Measurements from ENCODE around the gene SPEN.

The SPEN gene

DNA sequence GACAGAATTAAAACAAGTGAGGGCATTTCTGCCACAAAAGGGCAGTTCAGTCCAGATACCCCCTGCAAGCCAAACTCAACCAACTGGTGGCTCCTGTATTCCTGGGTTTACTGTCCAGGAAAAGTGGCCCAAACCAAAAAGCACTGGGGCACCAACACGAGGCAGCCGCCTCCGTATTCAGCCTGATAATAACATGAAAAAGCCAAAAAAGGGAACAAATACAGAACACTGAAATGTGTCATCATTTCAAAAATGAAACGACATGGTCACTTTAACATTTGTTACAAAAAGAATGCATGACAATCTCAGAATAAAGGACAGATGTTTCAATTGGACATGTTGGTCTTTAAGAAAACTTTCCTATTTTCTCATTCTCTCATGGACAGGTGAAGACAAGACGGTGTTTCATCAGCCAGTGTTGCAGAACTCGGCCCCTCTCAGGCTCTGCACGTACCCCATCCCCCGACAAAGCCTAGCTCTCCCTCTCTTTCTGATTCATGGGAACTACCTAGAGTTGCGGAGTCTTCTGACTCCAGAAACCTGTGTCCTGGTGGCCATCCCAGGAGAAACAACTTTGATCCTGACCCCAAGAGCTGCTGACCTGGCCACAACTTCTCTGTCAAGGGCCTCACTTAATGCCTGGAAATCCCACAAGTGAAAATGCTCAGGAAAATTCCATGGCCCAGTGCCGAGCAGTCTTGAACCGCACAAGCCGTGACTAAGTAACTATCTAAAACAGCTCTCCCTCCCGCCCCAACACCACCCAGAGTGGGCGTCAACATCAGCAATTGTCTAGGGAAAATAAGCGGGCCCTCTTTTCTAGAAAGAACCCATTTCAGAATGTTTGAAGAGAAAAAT, 101.3 kb downstream of the SPEN start:
- no peak overlapping the region for H3K9ac ChIP-seq (ENCODE audit: low read depth, low read length, poor library complexity, severe bottlenecking)
- H2AFZ ChIP-seq (ENCODE audit: low read length): no peak overlapping the region
- peaks cover 51% of the 10 kb centered on the region; the same call in 1 of the 2 replicates for H3K36me3 ChIP-seq (ENCODE audit: insufficient read depth, low read length)
- H3K9me3 ChIP-seq (ENCODE audit: insufficient read depth, low read depth, low read length): no peaks in the 10 kb centered on the region
- TF ChIP-seq EZH2phosphoT487 (IDR thresholded peaks at IDR 0.05; ENCODE audit: borderline replicate concordance): no peak
- TF ChIP-seq, protein P1, sequence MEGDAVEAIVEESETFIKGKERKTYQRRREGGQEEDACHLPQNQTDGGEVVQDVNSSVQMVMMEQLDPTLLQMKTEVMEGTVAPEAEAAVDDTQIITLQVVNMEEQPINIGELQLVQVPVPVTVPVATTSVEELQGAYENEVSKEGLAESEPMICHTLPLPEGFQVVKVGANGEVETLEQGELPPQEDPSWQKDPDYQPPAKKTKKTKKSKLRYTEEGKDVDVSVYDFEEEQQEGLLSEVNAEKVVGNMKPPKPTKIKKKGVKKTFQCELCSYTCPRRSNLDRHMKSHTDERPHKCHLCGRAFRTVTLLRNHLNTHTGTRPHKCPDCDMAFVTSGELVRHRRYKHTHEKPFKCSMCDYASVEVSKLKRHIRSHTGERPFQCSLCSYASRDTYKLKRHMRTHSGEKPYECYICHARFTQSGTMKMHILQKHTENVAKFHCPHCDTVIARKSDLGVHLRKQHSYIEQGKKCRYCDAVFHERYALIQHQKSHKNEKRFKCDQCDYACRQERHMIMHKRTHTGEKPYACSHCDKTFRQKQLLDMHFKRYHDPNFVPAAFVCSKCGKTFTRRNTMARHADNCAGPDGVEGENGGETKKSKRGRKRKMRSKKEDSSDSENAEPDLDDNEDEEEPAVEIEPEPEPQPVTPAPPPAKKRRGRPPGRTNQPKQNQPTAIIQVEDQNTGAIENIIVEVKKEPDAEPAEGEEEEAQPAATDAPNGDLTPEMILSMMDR (conservative IDR thresholded peaks at IDR 0.05; ENCODE audit: low read length): no peak
- no peaks in the 10 kb centered on the region for H3K9me2 ChIP-seq (replicated peaks; ENCODE audit: low read depth, low read length)
- H3K4me3 ChIP-seq (ENCODE audit: low read length, poor library complexity, severe bottlenecking): no peak overlapping the region
- no peaks in the 10 kb centered on the region for H3K4me1 ChIP-seq (ENCODE audit: insufficient read depth, low read length, poor library complexity, severe bottlenecking)
- no peaks in the 10 kb centered on the region for H3K27me3 ChIP-seq (ENCODE audit: insufficient read depth, low read length, poor library complexity, severe bottlenecking)
- peaks cover 43% of the 10 kb centered on the region; the same call in 1 of the 2 replicates for H3K79me2 ChIP-seq (ENCODE audit: insufficient read depth, low read length)
- H3K4me2 ChIP-seq (ENCODE audit: low read depth, low read length, poor library complexity, severe bottlenecking): no peak overlapping the region
- no peaks in the 10 kb centered on the region for H3F3A ChIP-seq (ENCODE audit: low read depth)
- H4K20me1 ChIP-seq (ENCODE audit: insufficient read depth, low read length, poor library complexity, severe bottlenecking): peaks cover 19% of the 10 kb centered on the region

GRCh38 chr1:15949453-15950245, 102.1 kb downstream of the SPEN start:
- no peak overlapping the region for H3K4me2 ChIP-seq (ENCODE audit: low read depth, low read length, poor library complexity, severe bottlenecking)
- peaks cover 20% of the 10 kb centered on the region for H4K20me1 ChIP-seq (ENCODE audit: insufficient read depth, low read length, poor library complexity, severe bottlenecking)
- peaks cover 50% of the 10 kb centered on the region; the same call in 1 of the 2 replicates for H3K79me2 ChIP-seq (ENCODE audit: insufficient read depth, low read length)
- H3K4me3 ChIP-seq (ENCODE audit: low read length, poor library complexity, severe bottlenecking): no peak overlapping the region
- H3K4me1 ChIP-seq (ENCODE audit: insufficient read depth, low read length, poor library complexity, severe bottlenecking): peaks cover 5% of the 10 kb centered on the region
- TF ChIP-seq, protein P1 (conservative IDR thresholded peaks at IDR 0.05; ENCODE audit: low read length): no peak
- TF ChIP-seq EZH2phosphoT487 (IDR thresholded peaks at IDR 0.05; ENCODE audit: borderline replicate concordance): no peak
- no peaks in the 10 kb centered on the region for H3K9me3 ChIP-seq (ENCODE audit: insufficient read depth, low read depth, low read length)
- peaks cover 43% of the 10 kb centered on the region; the same call in 1 of the 2 replicates for H3K36me3 ChIP-seq (ENCODE audit: insufficient read depth, low read length)
- H2AFZ ChIP-seq (ENCODE audit: low read length): no peak overlapping the region
- H3F3A ChIP-seq (ENCODE audit: low read depth): no peaks in the 10 kb centered on the region
- no peak overlapping the region for H3K9ac ChIP-seq (ENCODE audit: low read depth, low read length, poor library complexity, severe bottlenecking)
- H3K9me2 ChIP-seq (replicated peaks; ENCODE audit: low read depth, low read length): no peaks in the 10 kb centered on the region
- H3K27me3 ChIP-seq (ENCODE audit: insufficient read depth, low read length, poor library complexity, severe bottlenecking): no peaks in the 10 kb centered on the region

GRCh38 chr1:15950302-15950701, 102.8 kb downstream of the SPEN start:
- Histone ChIP-seq H3K9me3 (ENCODE audit: insufficient read depth, low read depth, low read length) (no peaks in the 10 kb centered on the region), H3K36me3 (ENCODE audit: insufficient read depth, low read length) (peaks cover 37% of the 10 kb centered on the region; the same call in 1 of the 2 replicates), H3K4me2 (ENCODE audit: low read depth, low read length, poor library complexity, severe bottlenecking) (no peak overlapping the region), H3K4me1 (ENCODE audit: insufficient read depth, low read length, poor library complexity, severe bottlenecking) (peaks cover 5% of the 10 kb centered on the region), H3K79me2 (ENCODE audit: insufficient read depth, low read length) (peaks cover 55% of the 10 kb centered on the region; the same call in 1 of the 2 replicates), H3K9me2 (replicated peaks; ENCODE audit: low read depth, low read length) (no peaks in the 10 kb centered on the region), H3K27me3 (ENCODE audit: insufficient read depth, low read length, poor library complexity, severe bottlenecking) (no peaks in the 10 kb centered on the region), H3F3A (ENCODE audit: low read depth) (no peaks in the 10 kb centered on the region), H3K4me3 (ENCODE audit: low read length, poor library complexity, severe bottlenecking) (no peak overlapping the region), H2AFZ (ENCODE audit: low read length) (no peak overlapping the region), H4K20me1 (ENCODE audit: insufficient read depth, low read length, poor library complexity, severe bottlenecking) (peaks cover 19% of the 10 kb centered on the region), H3K9ac (ENCODE audit: low read depth, low read length, poor library complexity, severe bottlenecking) (no peak overlapping the region)
- TF ChIP-seq, protein P1 (conservative IDR thresholded peaks at IDR 0.05; ENCODE audit: low read length): no peak
- no peak for TF ChIP-seq EZH2phosphoT487 (IDR thresholded peaks at IDR 0.05; ENCODE audit: borderline replicate concordance)
